ENCODE results near the gene TRANK1. TPM values are rescaled to one million over a fixed set of nuclear protein-coding genes. Genes with fewer than 3 reads are reported as not detected.

The TRANK1 gene
- total RNA-seq, 2 donors from 2014 or later = 9.4 to 17.4 TPM

DNA sequence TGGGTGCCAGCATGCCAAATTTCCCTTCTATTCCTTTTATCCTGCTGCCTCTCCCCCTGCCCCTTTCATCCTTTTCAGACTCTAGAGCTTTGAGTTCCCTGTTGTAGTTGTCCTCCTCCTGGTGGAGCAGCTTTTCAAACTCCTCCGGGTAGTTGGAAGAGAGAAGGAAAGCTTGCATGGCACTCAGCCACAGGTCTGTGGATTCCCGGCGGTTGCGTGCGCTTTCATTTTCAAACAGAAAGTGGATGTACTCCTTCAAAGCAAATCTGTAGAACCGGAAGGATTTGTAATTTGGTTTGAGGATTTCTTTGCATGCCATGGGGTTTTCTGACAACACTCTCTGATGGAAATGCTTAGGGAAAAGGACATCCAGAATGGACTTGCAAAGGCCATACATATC lies 112.4 kb downstream of the TRANK1 start:
- H3K27ac ChIP-seq = no peak overlapping the region
- no peaks in the 10 kb centered on the region for H3K9me3 ChIP-seq
- no peak for DNase-seq (ENCODE audit: low spot score)
- intact Hi-C loops (cut with DNase I) = no loop called here
- no peaks in the 10 kb centered on the region for H3K27me3 ChIP-seq (replicated peaks; ENCODE audit: insufficient read depth)
- H3K36me3 ChIP-seq = no peaks in the 10 kb centered on the region
- no peaks in the 10 kb centered on the region for H3K4me1 ChIP-seq (replicated peaks)
- 95% methylated on average over 6 of the region's 6 CpGs for WGBS
- TF ChIP-seq POLR2A (IDR thresholded peaks at IDR 0.05) (no peak), POLR2AphosphoS5 (IDR thresholded peaks at IDR 0.05) (no peak), CTCF (IDR thresholded peaks at IDR 0.05) (no peak)
- no peak overlapping the region for H3K4me3 ChIP-seq

DNA sequence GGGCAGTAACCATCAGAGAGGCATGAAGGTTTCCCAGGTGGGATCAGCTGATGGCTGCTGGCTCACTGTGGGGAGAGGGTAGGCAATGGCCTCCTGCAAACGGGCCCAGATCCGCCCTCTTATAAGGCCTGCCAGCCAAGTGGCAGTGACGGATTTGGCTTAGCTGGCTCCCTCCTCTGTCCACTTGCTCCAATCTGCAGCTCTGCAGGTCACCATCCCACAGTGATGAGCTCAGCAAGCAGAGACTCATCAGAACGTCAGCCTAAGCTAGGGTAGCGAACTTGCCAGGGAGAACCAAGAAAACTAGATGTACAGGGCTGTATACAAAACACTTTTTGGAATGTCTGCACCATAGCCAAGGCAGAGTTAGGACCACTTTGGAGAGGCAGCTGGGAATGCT lies 117.7 kb downstream of the TRANK1 start:
- TF ChIP-seq CTCF (IDR thresholded peaks at IDR 0.05) = no peak
- H3K4me1 ChIP-seq (replicated peaks) = no peaks in the 10 kb centered on the region
- no peak overlapping the region for H3K4me3 ChIP-seq
- H3K36me3 ChIP-seq = no peaks in the 10 kb centered on the region
- WGBS = 62% methylated on average over 5 of the region's 5 CpGs
- intact Hi-C loops (cut with DNase I) = no loop called here
- DNase-seq (ENCODE audit: low spot score) = no peak
- H3K27ac ChIP-seq = no peak overlapping the region
- no peaks in the 10 kb centered on the region for H3K9me3 ChIP-seq
- no peaks in the 10 kb centered on the region for H3K27me3 ChIP-seq (replicated peaks; ENCODE audit: insufficient read depth)

GRCh38 chr3:36826240-36826639 lies 118.6 kb downstream of the TRANK1 start:
- Histone ChIP-seq H3K27me3 (replicated peaks; ENCODE audit: insufficient read depth) (no peaks in the 10 kb centered on the region), H3K4me1 (replicated peaks) (no peaks in the 10 kb centered on the region), H3K9me3 (no peaks in the 10 kb centered on the region), H3K36me3 (no peaks in the 10 kb centered on the region), H3K4me3 (no peak overlapping the region), H3K27ac (no peak overlapping the region)
- no peak for DNase-seq (ENCODE audit: low spot score)
- intact Hi-C loops (cut with DNase I) = no loop called here
- 90% methylated on average over 6 of the region's 6 CpGs for WGBS
- TF ChIP-seq CTCF (IDR thresholded peaks at IDR 0.05) = no peak
- no peak for TF ChIP-seq POLR2AphosphoS5 (IDR thresholded peaks at IDR 0.05)
- TF ChIP-seq POLR2A (IDR thresholded peaks at IDR 0.05) = no peak

GRCh38 chr3:36824443-36824842 lies 120.4 kb downstream of the TRANK1 start:
- H3K36me3 ChIP-seq = no peaks in the 10 kb centered on the region
- H3K27me3 ChIP-seq (replicated peaks; ENCODE audit: insufficient read depth) = no peaks in the 10 kb centered on the region
- no peak overlapping the region for H3K4me3 ChIP-seq
- no peak for TF ChIP-seq CTCF (IDR thresholded peaks at IDR 0.05)
- DNase-seq (ENCODE audit: low spot score) = no peak
- H3K27ac ChIP-seq = no peak overlapping the region
- no peaks in the 10 kb centered on the region for H3K4me1 ChIP-seq (replicated peaks)
- intact Hi-C loops (cut with DNase I) = no loop called here
- no peaks in the 10 kb centered on the region for H3K9me3 ChIP-seq
- WGBS = 92% methylated on average over 4 of the region's 4 CpGs

- 84% methylated on average over 3 of the region's 3 CpGs for WGBS
- no peak for DNase-seq (ENCODE audit: low spot score)
- H3K4me1 ChIP-seq (replicated peaks) = no peaks in the 10 kb centered on the region
- H3K27ac ChIP-seq = no peak overlapping the region
- H3K27me3 ChIP-seq (replicated peaks; ENCODE audit: insufficient read depth) = no peaks in the 10 kb centered on the region
- intact Hi-C loops (cut with DNase I) = no loop called here
- H3K36me3 ChIP-seq = no peaks in the 10 kb centered on the region
- H3K4me3 ChIP-seq = no peak overlapping the region
- no peaks in the 10 kb centered on the region for H3K9me3 ChIP-seq
- TF ChIP-seq POLR2AphosphoS5 (IDR thresholded peaks at IDR 0.05) (no peak), POLR2A (IDR thresholded peaks at IDR 0.05) (no peak), CTCF (IDR thresholded peaks at IDR 0.05) (no peak)
Observed at GRCh38 chr3:36823806-36824205, 121.0 kb downstream of the TRANK1 start.

Measured in prostate gland (tissue), 2 donors.